GM12878 (cell line): ENCODE results near the gene KIAA0825. TPM values are rescaled to one million over a fixed set of nuclear protein-coding genes. Genes with fewer than 3 reads are reported as not detected.

Experiments
- ATAC-seq: fragments of 200-7000 bp; cut with Tn5 transposase; 3 replicates; pipeline ENCODE4 v1.9.1; 2020; ENCODE audit warnings: mild to moderate bottlenecking, moderate library complexity
- BruUV-seq: library from RNA; stranded (reverse); fragments of 400-500 nt; replicated peaks from 2 replicates; lab custom pipeline; 2021; lab: Mats Ljungman, UMichigan
- CTCF ChIA-PET: fragments of 300-600 bp; sonication (Branson Sonifier 250); formaldehyde crosslinking; extraction: SDS; loops from one replicate; lab custom pipeline; 2021; ENCODE audit warnings: inconsistent platforms; lab: Yijun Ruan, JAX
- POLR2A ChIA-PET: fragments of 350-600 bp; formaldehyde crosslinking; extraction: SDS; loops from one replicate; lab custom pipeline; 2021; ENCODE audit warnings: inconsistent platforms; lab: Charles Lee
- RAD21 ChIA-PET: fragments of 300-600 bp; sonication (Branson Sonifier 250); formaldehyde crosslinking; loops from one replicate; lab custom pipeline; 2023; ENCODE audit warnings: antibody characterized with exemption; ENCODE audit not compliant: unreplicated experiment; lab: Charles Lee
- SMC1A ChIA-PET: fragments of 300-600 bp; sonication (Branson Sonifier 250); formaldehyde crosslinking; loops from one replicate; lab custom pipeline; 2023; ENCODE audit not compliant: unreplicated experiment, uncharacterized antibody; lab: Charles Lee
- DNase-seq: peaks from one replicate; pipeline ENCODE4 v3.0.0-alpha.2; 2011; ENCODE audit warnings: low read depth, low spot score
- FAIRE-seq: peaks from 3 replicates; lab custom pipeline; 2011; peaks lifted over from hg19 to GRCh38; lab: Jason Lieb, UNC
- H2AFZ ChIP-seq: 2 replicates; pipeline ENCODE4 v1.6.0; 2011; ENCODE audit warnings: low read depth, low read length, control low read depth; ENCODE audit not compliant: control insufficient read depth
- H3K27ac ChIP-seq: 2 replicates; pipeline ENCODE4 v1.5.1; 2011; ENCODE audit warnings: control low read depth; ENCODE audit not compliant: control insufficient read depth, insufficient read depth
- H3K27me3 ChIP-seq, 2 experiments: replicated peaks in 1 of 2; 2 replicates each; pipeline versions ENCODE4 v1.6.0 to v1.6.1; 2011; ENCODE audit warnings: low read length in 1 of 2; ENCODE audit not compliant: control insufficient read depth in 2 of 2, insufficient read depth in 2 of 2
- H3K36me3 ChIP-seq, 2 experiments: 2 replicates each; pipeline ENCODE4 v1.5.1; 2011; ENCODE audit warnings: low read length in 1 of 2; ENCODE audit not compliant: control insufficient read depth in 2 of 2, insufficient read depth in 2 of 2
- H3K4me1 ChIP-seq: 2 replicates; pipeline ENCODE4 v1.6.1; 2011; ENCODE audit warnings: mild to moderate bottlenecking, low read length, moderate library complexity, mixed read lengths; ENCODE audit not compliant: control insufficient read depth, insufficient read depth
- H3K4me2 ChIP-seq: 2 replicates; pipeline ENCODE4 v1.6.0; 2011; ENCODE audit warnings: control low read depth; ENCODE audit not compliant: control insufficient read depth, insufficient read depth
- H3K4me3 ChIP-seq: fragments of 200-600 bp; sonication (generic); 2 replicates; pipeline ENCODE4 v1.5.1; 2016
- H3K79me2 ChIP-seq: 2 replicates; pipeline ENCODE4 v1.6.0; 2011; ENCODE audit warnings: low read length; ENCODE audit not compliant: control insufficient read depth, insufficient read depth
- H3K9ac ChIP-seq: 2 replicates; pipeline ENCODE4 v1.8.0; 2011; ENCODE audit warnings: low read length, control low read depth, mixed read lengths; ENCODE audit not compliant: control insufficient read depth, insufficient read depth
- H3K9me3 ChIP-seq: replicated peaks from 3 replicates; pipeline ENCODE4 v1.5.1; 2011; ENCODE audit warnings: mild to moderate bottlenecking, low read length; ENCODE audit not compliant: control insufficient read depth, insufficient read depth
- H4K20me1 ChIP-seq: 2 replicates; pipeline ENCODE4 v1.6.0; 2011; ENCODE audit not compliant: control insufficient read depth, insufficient read depth
- BCL11A ChIP-seq: IDR thresholded peaks from 2 replicates; pipeline ENCODE4 v1.6.1; 2011; ENCODE audit warnings: low read depth, low read length
- CHD1 ChIP-seq: IDR thresholded peaks from 2 replicates; pipeline ENCODE4 v1.6.1; 2012; ENCODE audit warnings: low read depth, low read length, improper control_type of control experiment
- ESRRA ChIP-seq: IDR thresholded peaks from 2 replicates; pipeline ENCODE4 v1.6.1; 2012; ENCODE audit warnings: mild to moderate bottlenecking, low read length, improper control_type of control experiment
- HDAC2 ChIP-seq: fragments of 200-600 bp; sonication (generic); IDR thresholded peaks from 2 replicates; pipeline ENCODE4 v1.6.1; 2017
- IKZF1 ChIP-seq: fragments of 450-650 bp; conservative IDR thresholded peaks from 2 replicates; pipeline ENCODE4 v1.6.1; 2017; ENCODE audit warnings: antibody characterized with exemption, mild to moderate bottlenecking
- JUND ChIP-seq: IDR thresholded peaks from 2 replicates; pipeline ENCODE4 v1.6.1; 2012; ENCODE audit warnings: low read depth, mild to moderate bottlenecking, low read length, improper control_type of control experiment, moderate library complexity
- KAT2A ChIP-seq: conservative IDR thresholded peaks from 2 replicates; pipeline ENCODE4 v1.6.1; 2011; ENCODE audit warnings: low read depth, low read length; ENCODE audit not compliant: control insufficient read depth
- PAX5 ChIP-seq: IDR thresholded peaks from 2 replicates; pipeline ENCODE4 v1.6.1; 2011; ENCODE audit warnings: low read depth, low read length, borderline replicate concordance
- POLR2AphosphoS5 ChIP-seq: IDR thresholded peaks from 2 replicates; pipeline ENCODE4 v1.6.1; 2011; ENCODE audit warnings: mild to moderate bottlenecking, low read length, inconsistent platforms
- POU2F2 ChIP-seq: IDR thresholded peaks from 3 replicates; pipeline ENCODE4 v1.6.1; 2011; ENCODE audit warnings: low read depth, mild to moderate bottlenecking, low read length, borderline replicate concordance
- SIX5 ChIP-seq: IDR thresholded peaks from 2 replicates; pipeline ENCODE4 v1.6.1; 2011; ENCODE audit warnings: mild to moderate bottlenecking, low read depth, low read length, moderate library complexity; ENCODE audit not compliant: severe bottlenecking
- SMAD1 ChIP-seq: fragments of 450-650 bp; IDR thresholded peaks from 2 replicates; pipeline ENCODE4 v1.6.1; 2018; ENCODE audit warnings: mild to moderate bottlenecking, low read depth; ENCODE audit not compliant: partially characterized antibody
- SREBF1 ChIP-seq: IDR thresholded peaks from 2 replicates; pipeline ENCODE4 v1.6.1; 2012; ENCODE audit warnings: mild to moderate bottlenecking, low read length
- SUZ12 ChIP-seq: fragments of 200-600 bp; sonication (generic); IDR thresholded peaks from one replicate; pipeline ENCODE4 v1.6.1; 2018; ENCODE audit warnings: antibody characterized with exemption, mild to moderate bottlenecking; ENCODE audit not compliant: unreplicated experiment
- TCF7 ChIP-seq: IDR thresholded peaks from 2 replicates; pipeline ENCODE4 v1.6.1; 2014; ENCODE audit warnings: antibody characterized with exemption, borderline replicate concordance
- ZBED1 ChIP-seq: IDR thresholded peaks from 2 replicates; pipeline ENCODE4 v1.6.1; 2016; ENCODE audit warnings: borderline replicate concordance
- ZNF622 ChIP-seq: fragments of 450-650 bp; IDR thresholded peaks from 2 replicates; pipeline ENCODE4 v1.6.1; 2017; ENCODE audit warnings: mild to moderate bottlenecking, inconsistent platforms
- WGBS: methylation state at CpG from one replicate; pipeline ENCODE4 v1.1.6; 2016; ENCODE audit warnings: low lambda C conversion rate; ENCODE audit not compliant: insufficient replicate concordance, insufficient coverage; ENCODE audit errors: missing lambda C conversion rate; 5-methylcytosine and 5-hydroxymethylcytosine counted together
- in situ Hi-C: fragments of 300-500 bp; cut with MboI; formaldehyde crosslinking; loops from 9 replicates; pipeline ENCODE4 v1.14.3; 2018; ENCODE audit warnings: mixed read lengths
- intact Hi-C: fragments of 100-400 bp; cut with micrococcal nuclease; formaldehyde crosslinking; loops from one replicate; pipeline ENCODE4 v1.14.2; 2022; ENCODE audit not compliant: unreplicated experiment
- polyA plus RNA-seq, 11 experiments: library from polyadenylated mRNA; depleted of rRNA in 4 of 11; unstranded in 6 of 11; stranded (reverse) in 5 of 11; fragments of >200 nt; fragmentation: Nextera tagmentation in 4 of 11; fragmentation: Illumina TruSeq in 1 of 11; extraction: Ambion mirVana in 4 of 11; extraction: Trizol in 1 of 11; gene quantifications; 1 replicate in 1 of 11; 2 replicates in 10 of 11; pipeline versions ENCODE4 v1.2.1 to v1.2.3, GENCODE V29; 2011 to 2016; ENCODE audit warnings: inconsistent platforms in 2 of 11, missing spikeins in 2 of 11, low read depth in 1 of 11
- total RNA-seq, 4 experiments: library from RNA; depleted of rRNA in 3 of 4; stranded (reverse); fragments of >200 nt in 3 of 4; fragmentation: Illumina TruSeq in 1 of 4; extraction: Trizol in 1 of 4; gene quantifications; 2 replicates each; pipeline versions ENCODE4 v1.2.1 to v1.2.3, GENCODE V29; 2013 to 2021
- TF ChIP-seq, protein P1 (sequence below): fragments of 450-650 bp; formaldehyde crosslinking; IDR thresholded peaks from 2 replicates; pipeline ENCODE4 v1.4.0; 2022; ENCODE audit warnings: mild to moderate bottlenecking, moderate library complexity

Gene KIAA0825
- total and polyA plus RNA-seq, 10 of the 15 experiments (the other 5 are each of a cell fraction or from before 2014, with no cell fraction given): 0.55 to 1.9 (median 1.5) TPM

DNA sequence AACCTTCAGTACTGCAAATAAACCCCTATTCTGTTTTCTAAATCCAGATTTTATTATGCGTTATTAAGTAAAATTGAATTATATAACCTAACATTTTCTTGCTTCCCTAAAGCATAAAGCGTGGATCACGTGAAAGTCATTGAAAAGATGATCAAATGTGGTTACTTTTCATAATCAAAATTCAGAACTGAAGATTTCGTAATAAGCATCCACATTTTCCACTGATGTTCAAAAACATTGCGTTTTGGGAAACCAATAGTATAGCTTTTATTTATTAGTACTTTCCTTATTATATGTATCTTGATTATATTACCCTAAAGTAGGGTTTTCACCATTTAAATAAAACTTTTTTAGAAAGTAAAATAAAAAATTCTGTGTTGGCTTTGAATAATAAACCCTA lies 1.9 kb upstream of the KIAA0825 start:
- CTCF ChIA-PET: interaction anchor here (1.5 kb wide), 1 partner anchor 15 kb away, joined by 4 read pairs; no protein-coding TSS in a partner anchor

More for the DNA sequence above, 1.9 kb upstream of the KIAA0825 start:
- no peak for TF ChIP-seq SIX5
- TF ChIP-seq PAX5: no peak
- no peak for TF ChIP-seq POLR2AphosphoS5
- TF ChIP-seq, protein P1, sequence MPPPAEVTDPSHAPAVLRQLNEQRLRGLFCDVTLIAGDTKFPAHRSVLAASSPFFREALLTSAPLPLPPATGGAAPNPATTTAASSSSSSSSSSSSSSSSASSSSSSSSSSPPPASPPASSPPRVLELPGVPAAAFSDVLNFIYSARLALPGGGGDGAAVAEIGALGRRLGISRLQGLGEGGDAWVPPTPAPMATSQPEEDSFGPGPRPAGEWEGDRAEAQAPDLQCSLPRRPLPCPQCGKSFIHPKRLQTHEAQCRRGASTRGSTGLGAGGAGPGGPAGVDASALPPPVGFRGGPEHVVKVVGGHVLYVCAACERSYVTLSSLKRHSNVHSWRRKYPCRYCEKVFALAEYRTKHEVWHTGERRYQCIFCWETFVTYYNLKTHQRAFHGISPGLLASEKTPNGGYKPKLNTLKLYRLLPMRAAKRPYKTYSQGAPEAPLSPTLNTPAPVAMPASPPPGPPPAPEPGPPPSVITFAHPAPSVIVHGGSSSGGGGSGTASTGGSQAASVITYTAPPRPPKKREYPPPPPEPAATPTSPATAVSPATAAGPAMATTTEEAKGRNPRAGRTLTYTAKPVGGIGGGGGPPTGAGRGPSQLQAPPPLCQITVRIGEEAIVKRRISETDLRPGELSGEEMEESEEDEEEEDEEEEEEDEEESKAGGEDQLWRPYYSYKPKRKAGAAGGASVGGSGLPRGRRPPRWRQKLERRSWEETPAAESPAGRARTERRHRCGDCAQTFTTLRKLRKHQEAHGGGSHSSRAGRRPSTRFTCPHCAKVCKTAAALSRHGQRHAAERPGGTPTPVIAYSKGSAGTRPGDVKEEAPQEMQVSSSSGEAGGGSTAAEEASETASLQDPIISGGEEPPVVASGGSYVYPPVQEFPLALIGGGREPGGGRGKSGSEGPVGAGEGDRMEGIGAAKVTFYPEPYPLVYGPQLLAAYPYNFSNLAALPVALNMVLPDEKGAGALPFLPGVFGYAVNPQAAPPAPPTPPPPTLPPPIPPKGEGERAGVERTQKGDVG (CRISPR knock-in tag): no peak
- TF ChIP-seq CHD1: no peak
- TF ChIP-seq ZBED1: no peak
- TF ChIP-seq JUND: no peak
- no peak for TF ChIP-seq SMAD1
- no peak for TF ChIP-seq HDAC2
- TF ChIP-seq ZNF622: no peak
- no peak for TF ChIP-seq POU2F2
- no peak for TF ChIP-seq BCL11A
- TF ChIP-seq IKZF1: no peak
- no peak for TF ChIP-seq SREBF1
- TF ChIP-seq ESRRA: no peak
- no peak for TF ChIP-seq SUZ12
- TF ChIP-seq KAT2A: no peak
- no peak for TF ChIP-seq TCF7
- Histone ChIP-seq H3K27ac (no peak overlapping the region), H3K4me2 (peak overlapping the region; percentile 75; the same call in 1 of the 2 replicates), H3K9me3 (no peaks in the 10 kb centered on the region; the same call in 2 of the 3 replicates), H3K9ac (no peak overlapping the region), H3K4me1 (peaks cover 6% of the 10 kb centered on the region), H3K79me2 (peaks cover 39% of the 10 kb centered on the region), H2AFZ (no peak overlapping the region), H3K4me3 (no peak overlapping the region), H3K27me3 (no peaks in the 10 kb centered on the region), H4K20me1 (no peaks in the 10 kb centered on the region), H3K36me3 (no peaks in the 10 kb centered on the region)
- no peak for DNase-seq
- POLR2A ChIA-PET: no interaction called here
- BruUV-seq: no TSS peak
- in situ Hi-C loops: no loop called here
- RAD21 ChIA-PET: interaction anchor here (1.3 kb wide), 1 partner anchor 71 kb away, joined by 3 read pairs; no protein-coding TSS in a partner anchor
- SMC1A ChIA-PET: interaction anchor here (1.5 kb wide), 1 partner anchor 9 kb away, joined by 4 read pairs; no protein-coding TSS in a partner anchor
- WGBS: 98% methylated on average over 5 of the region's 5 CpGs
- no peak for ATAC-seq
- no peak for FAIRE-seq
- intact Hi-C loops: no loop called here
